ENCODE measurements around the gene TMEM42.

Gene TMEM42

DNA sequence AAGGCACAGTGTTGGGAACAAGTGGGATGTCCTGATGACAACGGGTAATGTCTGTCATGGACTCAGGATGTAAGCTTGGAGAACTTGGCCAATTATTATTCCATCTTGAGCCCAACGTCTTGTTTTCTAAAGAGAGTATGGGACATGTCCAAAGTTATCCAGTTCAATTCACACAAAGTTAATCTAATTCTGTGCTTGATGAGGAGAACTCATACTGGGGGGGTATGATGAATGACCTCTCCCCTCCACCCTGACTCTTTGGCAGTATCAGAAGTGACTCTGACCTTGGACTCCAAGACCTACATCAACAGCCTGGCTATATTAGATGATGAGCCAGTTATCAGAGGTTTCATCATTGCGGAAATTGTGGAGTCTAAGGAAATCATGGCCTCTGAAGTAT is 49.0 kb downstream of the TMEM42 start:
- no peak for DNase-seq (ENCODE audit: low read depth)

DNA sequence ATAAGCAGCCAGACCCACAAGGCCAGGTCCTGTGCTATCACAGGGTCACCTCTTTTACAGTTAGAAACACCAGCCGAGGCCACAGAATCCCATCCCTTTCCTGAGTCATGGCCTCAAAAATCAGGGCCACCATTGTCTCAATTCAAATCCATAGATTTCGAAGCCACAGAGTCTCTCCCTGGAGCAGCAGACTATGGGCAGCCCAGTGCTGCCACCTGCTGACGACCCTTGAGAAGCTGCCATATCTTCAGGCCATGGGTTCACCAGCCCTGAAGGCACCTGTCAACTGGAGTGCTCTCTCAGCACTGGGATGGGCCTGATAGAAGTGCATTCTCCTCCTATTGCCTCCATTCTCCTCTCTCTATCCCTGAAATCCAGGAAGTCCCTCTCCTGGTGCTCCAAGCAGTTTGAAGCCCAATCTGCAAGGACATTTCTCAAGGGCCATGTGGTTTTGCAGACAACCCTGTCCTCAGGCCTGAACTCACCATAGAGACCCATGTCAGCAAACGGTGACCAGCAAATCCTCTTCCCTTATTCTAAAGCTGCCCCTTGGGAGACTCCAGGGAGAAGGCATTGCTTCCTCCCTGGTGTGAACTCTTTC is 52.3 kb downstream of the TMEM42 start:
- peak; percentile 37 for DNase-seq (ENCODE audit: low read depth)

- DNase-seq (ENCODE audit: low read depth), result no peak
These were observed 53.2 kb downstream of the TMEM42 start for GRCh38 chr3:44914936-44915335.
